Transverse colon (tissue), 4 donors: ENCODE results near the gene CNDP1. TPM values are rescaled to one million over a fixed set of nuclear protein-coding genes. Genes with fewer than 3 reads are reported as not detected.

Experiments
- DNase-seq: peaks from one replicate; pipeline ENCODE4 v3.0.0-alpha.2; 2019
- H3K27ac ChIP-seq, 4 donors: fragments of 200-600 bp; sonication (generic); 2 replicates each; pipeline ENCODE4 v1.5.1; 2016 to 2018; ENCODE audit warnings: inconsistent platforms in 4 of 4
- H3K27me3 ChIP-seq: fragments of 200-600 bp; sonication (generic); 2 replicates; pipeline ENCODE4 v1.5.1; 2017; ENCODE audit warnings: inconsistent platforms
- H3K36me3 ChIP-seq, 4 donors: fragments of 200-600 bp; sonication (generic); 2 replicates each; pipeline ENCODE4 v1.5.1; 2017 to 2019; ENCODE audit warnings: inconsistent platforms in 4 of 4
- H3K4me1 ChIP-seq, 4 donors: fragments of 200-600 bp; sonication (generic); 2 replicates each; pipeline ENCODE4 v1.5.1; 2017 to 2020; ENCODE audit warnings: inconsistent platforms in 4 of 4
- H3K4me3 ChIP-seq, 4 donors: fragments of 200-600 bp; sonication (generic); 1 replicate in 1 of 4; 2 replicates in 3 of 4; pipeline versions ENCODE4 v1.5.1 to v1.6.1; 2017 to 2019; ENCODE audit warnings: inconsistent platforms in 4 of 4
- H3K9me3 ChIP-seq, 2 donors: fragments of 200-600 bp; sonication (generic); 2 replicates each; pipeline ENCODE4 v1.5.1; 2017 to 2019; ENCODE audit warnings: inconsistent platforms in 2 of 2
- EP300 ChIP-seq: sonication (generic); formaldehyde crosslinking; IDR thresholded peaks from one replicate; pipeline ENCODE4 v1.6.1; 2017; ENCODE audit warnings: antibody characterized with exemption, low read depth
- POLR2A ChIP-seq: fragments of 450-650 bp; IDR thresholded peaks from one replicate; pipeline ENCODE4 v1.6.1; 2016; ENCODE audit warnings: antibody characterized with exemption, mild to moderate bottlenecking, moderate library complexity
- POLR2AphosphoS5 ChIP-seq, 3 donors: sonication (generic); formaldehyde crosslinking; IDR thresholded peaks; one replicate each; pipeline ENCODE4 v1.6.1; 2016; ENCODE audit warnings: antibody characterized with exemption in 3 of 3
- WGBS, 2 donors: methylation state at CpG; one replicate each; pipeline ENCODE4 v1.1.5; 2018; ENCODE audit warnings: low coverage in 1 of 2; 5-methylcytosine and 5-hydroxymethylcytosine counted together
- in situ Hi-C, 4 donors: fragments of 200-750 bp; cut with MboI; loops; one replicate each; pipeline versions ENCODE4 v1.15.0 to v1.15.1; 2017; ENCODE audit warnings: low sequenced_read_pairs in 3 of 4, low pct_ligation_motif_present in 1 of 4, low pct_unique_long_range_greater_than_20kb in 1 of 4
- intact Hi-C: fragments of 100-400 bp; cut with DNase I; formaldehyde crosslinking; loops from one replicate; pipeline ENCODE4 v1.15.1; 2023; ENCODE audit warnings: low total_unique reads
- total RNA-seq, 4 donors: library from RNA; depleted of rRNA; stranded (reverse); fragments of >200 nt; gene quantifications; one replicate each; pipeline ENCODE4 v1.1.0, GENCODE V29; 2016
- TF ChIP-seq, protein P1 (sequence below), 5 experiments: fragments of 200-600 bp in 3 of 5; fragments of 450-650 bp in 2 of 5; sonication (generic) in 3 of 5; IDR thresholded peaks; 1 replicate in 2 of 5; 2 replicates in 3 of 5; pipeline ENCODE4 v1.5.1; 2016 to 2017; ENCODE audit warnings: antibody characterized with exemption in 5 of 5, inconsistent platforms in 3 of 5, mild to moderate bottlenecking in 2 of 5, moderate library complexity in 1 of 5

CNDP1 gene
- total RNA-seq, 4 donors from 2014 or later = not detected

DNA sequence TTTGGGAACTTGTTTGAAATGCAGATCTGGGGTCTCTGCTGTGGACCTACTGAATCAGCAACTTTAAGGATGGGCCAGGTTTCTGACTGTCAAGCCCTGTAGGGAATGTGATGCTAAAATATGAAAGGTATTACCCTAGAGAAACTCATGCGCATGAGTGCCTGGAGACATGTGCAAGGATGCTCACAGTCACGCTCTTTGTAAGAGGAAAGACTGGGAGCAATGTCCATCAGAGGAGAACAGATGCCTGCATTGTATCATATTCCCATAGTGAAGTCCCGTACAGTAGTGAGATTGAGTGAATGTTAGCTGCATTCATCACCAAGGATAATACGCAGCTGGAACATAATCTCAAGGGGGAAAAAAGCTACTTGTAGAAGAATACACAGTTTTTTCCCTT is 77.5 kb downstream of the CNDP1 start:
- 98 to 100% methylated on average over 1 to 4 of the region's 4 CpGs for WGBS, 2 donors
- Histone ChIP-seq H3K4me3 (no peak overlapping the region), H3K36me3 (no peaks in the 10 kb centered on the region), H3K27ac (no peak overlapping the region), H3K27me3 (no peaks in the 10 kb centered on the region), H3K4me1 (no peaks in the 10 kb centered on the region), H3K9me3 (no peaks in the 10 kb centered on the region)
- no peak for DNase-seq
- intact Hi-C loops = no loop called here
- in situ Hi-C loops = no loop called here
- no peak for TF ChIP-seq POLR2AphosphoS5 (IDR thresholded peaks at IDR 0.05)
- TF ChIP-seq, protein P1, sequence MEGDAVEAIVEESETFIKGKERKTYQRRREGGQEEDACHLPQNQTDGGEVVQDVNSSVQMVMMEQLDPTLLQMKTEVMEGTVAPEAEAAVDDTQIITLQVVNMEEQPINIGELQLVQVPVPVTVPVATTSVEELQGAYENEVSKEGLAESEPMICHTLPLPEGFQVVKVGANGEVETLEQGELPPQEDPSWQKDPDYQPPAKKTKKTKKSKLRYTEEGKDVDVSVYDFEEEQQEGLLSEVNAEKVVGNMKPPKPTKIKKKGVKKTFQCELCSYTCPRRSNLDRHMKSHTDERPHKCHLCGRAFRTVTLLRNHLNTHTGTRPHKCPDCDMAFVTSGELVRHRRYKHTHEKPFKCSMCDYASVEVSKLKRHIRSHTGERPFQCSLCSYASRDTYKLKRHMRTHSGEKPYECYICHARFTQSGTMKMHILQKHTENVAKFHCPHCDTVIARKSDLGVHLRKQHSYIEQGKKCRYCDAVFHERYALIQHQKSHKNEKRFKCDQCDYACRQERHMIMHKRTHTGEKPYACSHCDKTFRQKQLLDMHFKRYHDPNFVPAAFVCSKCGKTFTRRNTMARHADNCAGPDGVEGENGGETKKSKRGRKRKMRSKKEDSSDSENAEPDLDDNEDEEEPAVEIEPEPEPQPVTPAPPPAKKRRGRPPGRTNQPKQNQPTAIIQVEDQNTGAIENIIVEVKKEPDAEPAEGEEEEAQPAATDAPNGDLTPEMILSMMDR (IDR thresholded peaks at IDR 0.05) = no peak
- no peak for TF ChIP-seq EP300
- no peak for TF ChIP-seq POLR2A

GRCh38 chr18:74613381-74613780 is 79.1 kb downstream of the CNDP1 start:
- TF ChIP-seq EP300 (no peak), POLR2AphosphoS5 (IDR thresholded peaks at IDR 0.05) (no peak), POLR2A (no peak)
- TF ChIP-seq, protein P1 (IDR thresholded peaks at IDR 0.05) = no peak
- Histone ChIP-seq H3K27ac (no peak overlapping the region), H3K4me3 (no peak overlapping the region), H3K4me1 (no peaks in the 10 kb centered on the region), H3K36me3 (no peaks in the 10 kb centered on the region), H3K9me3 (no peaks in the 10 kb centered on the region), H3K27me3 (no peaks in the 10 kb centered on the region)
- 86 to 89% methylated on average over 1 of the region's 1 CpG for WGBS, 2 donors
- no peak for DNase-seq
- in situ Hi-C loops = no loop called here
- intact Hi-C loops = no loop called here

GRCh38 chr18:74616494-74616893 is 82.2 kb downstream of the CNDP1 start:
- TF ChIP-seq POLR2A (no peak), EP300 (no peak), POLR2AphosphoS5 (IDR thresholded peaks at IDR 0.05) (no peak)
- TF ChIP-seq, protein P1 (IDR thresholded peaks at IDR 0.05) = no peak
- in situ Hi-C loops (no loop called here), intact Hi-C loops (no loop called here)
- WGBS, 2 donors = 54 to 74% methylated on average over 7 of the region's 7 CpGs
- Histone ChIP-seq H3K4me3 (no peak overlapping the region), H3K36me3 (no peaks in the 10 kb centered on the region), H3K9me3 (no peaks in the 10 kb centered on the region), H3K4me1 (no peaks in the 10 kb centered on the region), H3K27me3 (no peaks in the 10 kb centered on the region), H3K27ac (no peak overlapping the region)
- DNase-seq = no peak

DNA sequence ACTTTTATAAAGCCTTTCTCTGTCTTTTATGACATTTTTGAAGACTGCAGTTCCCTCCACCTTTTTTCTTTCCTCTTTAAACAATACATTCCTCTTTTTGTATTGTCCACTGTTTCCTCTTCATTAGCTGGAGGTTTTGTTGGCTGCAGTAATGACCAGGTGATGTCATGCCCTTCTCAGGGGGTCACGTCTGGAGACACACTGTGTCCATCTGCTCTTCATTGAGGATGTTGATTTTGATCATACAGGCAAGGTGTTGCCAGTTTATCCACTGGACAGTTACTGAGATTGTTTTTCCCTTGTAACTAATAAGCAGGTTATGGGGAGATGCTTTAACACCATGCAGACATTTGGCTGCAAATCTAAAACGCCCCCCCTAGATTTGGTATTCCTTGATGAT is 83.2 kb downstream of the CNDP1 start:
- in situ Hi-C loops (no loop called here), intact Hi-C loops (no loop called here)
- H3K9me3 ChIP-seq = no peaks in the 10 kb centered on the region
- 80 to 93% methylated on average over 2 of the region's 2 CpGs for WGBS, 2 donors
- H3K4me1 ChIP-seq = no peaks in the 10 kb centered on the region
- H3K27me3 ChIP-seq = no peaks in the 10 kb centered on the region
- TF ChIP-seq POLR2AphosphoS5 (IDR thresholded peaks at IDR 0.05) = no peak
- TF ChIP-seq, protein P1 (IDR thresholded peaks at IDR 0.05) = no peak
- TF ChIP-seq POLR2A = no peak
- TF ChIP-seq EP300 = no peak
- H3K27ac ChIP-seq = no peak overlapping the region
- no peaks in the 10 kb centered on the region for H3K36me3 ChIP-seq
- H3K4me3 ChIP-seq = no peak overlapping the region
- DNase-seq = no peak
